HepG2 (cell line): ENCODE measurements around the gene UAP1L1. TPM values are rescaled to one million over a fixed set of nuclear protein-coding genes. Genes with fewer than 3 reads are reported as not detected.

Source experiments
- AKAP8 ChIP-seq: sonication (generic); formaldehyde crosslinking; IDR thresholded peaks from 2 replicates; pipeline ENCODE4 v1.5.1; 2020; ENCODE audit warnings: mild to moderate bottlenecking, missing genetic modification reagents
- CEBPG ChIP-seq: IDR thresholded peaks from 2 replicates; pipeline ENCODE4 v1.6.1; 2016
- ETV5 ChIP-seq: IDR thresholded peaks from 2 replicates; pipeline ENCODE4 v1.6.1; 2018; ENCODE audit warnings: missing biosample characterization, missing genetic modification reagents, inconsistent platforms, borderline replicate concordance
- NFKB2 ChIP-seq: sonication (generic); formaldehyde crosslinking; IDR thresholded peaks from 2 replicates; pipeline ENCODE4 v1.4.0; 2020; ENCODE audit warnings: missing genetic modification reagents, borderline replicate concordance
- NR2F6 ChIP-seq, 2 experiments: IDR thresholded peaks; 2 replicates each; pipeline ENCODE4 v1.6.1; 2016; ENCODE audit warnings: antibody characterized with exemption in 1 of 2, mild to moderate bottlenecking in 1 of 2
- PHF8 ChIP-seq: sonication (generic); formaldehyde crosslinking; IDR thresholded peaks from 2 replicates; pipeline ENCODE4 v1.5.0; 2020; ENCODE audit warnings: missing genetic modification reagents
- ZFP62 ChIP-seq: sonication (generic); formaldehyde crosslinking; IDR thresholded peaks from 2 replicates; pipeline ENCODE4 v1.4.0; 2020; ENCODE audit warnings: missing genetic modification reagents
- ZNF138 ChIP-seq: sonication (generic); formaldehyde crosslinking; IDR thresholded peaks from 2 replicates; pipeline ENCODE4 v1.5.0; 2020; ENCODE audit warnings: mild to moderate bottlenecking, low read depth, missing genetic modification reagents
- ZNF264 ChIP-seq: sonication (generic); formaldehyde crosslinking; IDR thresholded peaks from 2 replicates; pipeline ENCODE4 v1.4.0; 2020; ENCODE audit warnings: missing genetic modification reagents
- ZNF30 ChIP-seq: sonication (generic); formaldehyde crosslinking; IDR thresholded peaks from 2 replicates; pipeline ENCODE4 v1.5.0; 2020; ENCODE audit warnings: mild to moderate bottlenecking, missing genetic modification reagents
- ZNF331 ChIP-seq: sonication (generic); formaldehyde crosslinking; IDR thresholded peaks from 2 replicates; pipeline ENCODE4 v1.4.0; 2020; ENCODE audit warnings: missing genetic modification reagents
- ZNF567 ChIP-seq: sonication (generic); formaldehyde crosslinking; IDR thresholded peaks from 2 replicates; pipeline ENCODE4 v1.8.1; 2023; ENCODE audit warnings: mild to moderate bottlenecking, missing genetic modification reagents, borderline replicate concordance
- ZNF674 ChIP-seq: sonication (generic); formaldehyde crosslinking; IDR thresholded peaks from 2 replicates; pipeline ENCODE4 v1.5.0; 2020; ENCODE audit warnings: low read depth, mild to moderate bottlenecking, missing genetic modification reagents
- ZNF781 ChIP-seq: sonication (generic); formaldehyde crosslinking; IDR thresholded peaks from 2 replicates; pipeline ENCODE4 v1.5.1; 2020; ENCODE audit warnings: borderline replicate concordance, mild to moderate bottlenecking, missing genetic modification reagents; ENCODE audit errors: not compliant biosample characterization
- ZNF792 ChIP-seq: IDR thresholded peaks from 2 replicates; pipeline ENCODE4 v1.6.1; 2016
- ZNF841 ChIP-seq: sonication (generic); formaldehyde crosslinking; IDR thresholded peaks from 2 replicates; pipeline ENCODE4 v1.8.1; 2023; ENCODE audit warnings: missing genetic modification reagents, borderline replicate concordance
- polyA plus RNA-seq, 8 experiments: library from polyadenylated mRNA; depleted of rRNA in 3 of 8; stranded (reverse) in 7 of 8; unstranded in 1 of 8; fragments of >200 nt; fragmentation: Illumina TruSeq in 4 of 8; extraction: Trizol in 4 of 8; gene quantifications; 2 replicates each; pipeline versions ENCODE4 v1.2.1 to v1.2.3, GENCODE V29; 2011 to 2016; ENCODE audit warnings: low read depth in 4 of 8, missing spikeins in 1 of 8, mixed read lengths in 1 of 8; ENCODE audit not compliant: insufficient read depth in 1 of 8
- total RNA-seq, 5 experiments: library from RNA; depleted of rRNA; stranded (reverse); fragments of >200 nt; fragmentation: Illumina TruSeq; extraction: Trizol; gene quantifications; 2 replicates each; pipeline ENCODE4 v1.2.3, GENCODE V29; 2016; ENCODE audit warnings: low read depth in 1 of 5
- TF ChIP-seq, protein P1 (sequence below): sonication (generic); formaldehyde crosslinking; IDR thresholded peaks from 2 replicates; pipeline ENCODE4 v1.8.1; 2022; ENCODE audit warnings: mild to moderate bottlenecking, missing genetic modification reagents
- TF ChIP-seq, protein P2 (sequence below): sonication (generic); formaldehyde crosslinking; conservative IDR thresholded peaks from 2 replicates; pipeline ENCODE4 v1.8.0; 2022; ENCODE audit warnings: missing genetic modification reagents
- TF ChIP-seq, protein P3 (sequence below), 2 experiments: IDR thresholded peaks; 2 replicates each; pipeline ENCODE4 v1.6.1; 2011 to 2012; ENCODE audit warnings: low read length in 2 of 2, borderline replicate concordance in 1 of 2, low read depth in 1 of 2, mild to moderate bottlenecking in 1 of 2, moderate library complexity in 1 of 2

The UAP1L1 gene
- total and polyA plus RNA-seq, 2 of the 13 experiments (the other 11 are each of a cell fraction or from before 2014, with no cell fraction given), result 5.4 to 6.4 TPM

DNA sequence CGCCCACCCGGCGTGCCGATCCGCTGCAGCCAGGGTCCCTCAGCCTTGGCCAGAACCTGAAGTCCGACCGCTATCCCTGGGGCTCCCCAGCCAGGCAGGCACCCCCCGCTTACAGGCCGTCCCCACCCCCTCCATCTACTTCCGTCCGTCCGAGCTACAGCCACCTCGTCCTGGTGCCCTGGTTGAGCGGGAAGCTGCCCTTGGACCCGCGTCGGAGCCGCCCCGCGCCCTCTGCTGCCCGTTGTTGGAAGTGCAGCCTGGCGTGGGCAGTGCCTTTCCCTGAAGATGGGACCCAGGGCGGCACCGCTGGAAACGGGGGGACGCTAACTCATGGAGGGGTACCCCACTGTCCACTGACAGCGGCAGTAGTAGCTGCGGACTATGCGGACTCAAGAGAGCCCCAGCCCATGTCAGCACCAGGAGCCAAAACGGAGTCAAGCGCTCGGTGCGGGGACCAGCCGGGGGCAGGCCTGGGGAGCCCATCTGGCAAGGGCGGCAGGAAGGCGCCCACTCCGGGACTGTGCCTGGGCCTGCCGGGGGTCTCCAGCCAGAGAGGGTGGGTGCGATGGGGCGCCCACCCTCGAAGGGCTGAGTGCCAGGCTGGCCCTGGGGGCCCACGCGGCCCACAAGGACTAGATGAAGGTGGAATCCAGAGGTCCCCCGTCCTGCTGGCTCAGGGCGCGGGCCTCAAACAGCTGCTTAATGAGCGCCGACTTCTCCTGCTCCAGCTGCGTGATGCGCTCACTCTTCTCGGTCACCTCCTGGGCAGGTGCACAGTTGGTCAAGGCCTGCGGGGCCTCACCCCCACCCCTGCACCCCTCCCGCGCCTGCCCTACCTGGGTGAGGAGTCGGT, 13.1 kb upstream of the UAP1L1 start (continued):
- TF ChIP-seq ZNF138 (CRISPR knock-in tag) (no peak), NR2F6 (IDR thresholded peaks at IDR 0.05) (no peak), NR2F6 (CRISPR knock-in tag; IDR thresholded peaks at IDR 0.05) (0 out of 2 replicates have a peak, but pooled peaks have one; percentile 45), ZFP62 (CRISPR knock-in tag) (no peak), ZNF30 (CRISPR knock-in tag) (no peak), ZNF331 (peak; percentile 30; the same call in 1 of the 2 replicates), ZNF781 (CRISPR knock-in tag) (no peak), ZNF674 (CRISPR knock-in tag) (no peak), CEBPG (CRISPR knock-in tag) (no peak), ZNF567 (CRISPR knock-in tag) (no peak), ZNF792 (CRISPR knock-in tag) (peak; percentile 77; the same call in 1 of the 2 replicates), PHF8 (CRISPR knock-in tag) (peak; percentile 20; the same call in 1 of the 2 replicates), ZNF264 (CRISPR knock-in tag) (no peak), ETV5 (no peak), AKAP8 (CRISPR knock-in tag) (no peak), ZNF841 (CRISPR knock-in tag) (no peak), NFKB2 (CRISPR knock-in tag) (peak; percentile 32; the same call in 1 of the 2 replicates)
- TF ChIP-seq, protein P1, sequence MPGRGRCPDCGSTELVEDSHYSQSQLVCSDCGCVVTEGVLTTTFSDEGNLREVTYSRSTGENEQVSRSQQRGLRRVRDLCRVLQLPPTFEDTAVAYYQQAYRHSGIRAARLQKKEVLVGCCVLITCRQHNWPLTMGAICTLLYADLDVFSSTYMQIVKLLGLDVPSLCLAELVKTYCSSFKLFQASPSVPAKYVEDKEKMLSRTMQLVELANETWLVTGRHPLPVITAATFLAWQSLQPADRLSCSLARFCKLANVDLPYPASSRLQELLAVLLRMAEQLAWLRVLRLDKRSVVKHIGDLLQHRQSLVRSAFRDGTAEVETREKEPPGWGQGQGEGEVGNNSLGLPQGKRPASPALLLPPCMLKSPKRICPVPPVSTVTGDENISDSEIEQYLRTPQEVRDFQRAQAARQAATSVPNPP, result no peak
- TF ChIP-seq, protein P2, sequence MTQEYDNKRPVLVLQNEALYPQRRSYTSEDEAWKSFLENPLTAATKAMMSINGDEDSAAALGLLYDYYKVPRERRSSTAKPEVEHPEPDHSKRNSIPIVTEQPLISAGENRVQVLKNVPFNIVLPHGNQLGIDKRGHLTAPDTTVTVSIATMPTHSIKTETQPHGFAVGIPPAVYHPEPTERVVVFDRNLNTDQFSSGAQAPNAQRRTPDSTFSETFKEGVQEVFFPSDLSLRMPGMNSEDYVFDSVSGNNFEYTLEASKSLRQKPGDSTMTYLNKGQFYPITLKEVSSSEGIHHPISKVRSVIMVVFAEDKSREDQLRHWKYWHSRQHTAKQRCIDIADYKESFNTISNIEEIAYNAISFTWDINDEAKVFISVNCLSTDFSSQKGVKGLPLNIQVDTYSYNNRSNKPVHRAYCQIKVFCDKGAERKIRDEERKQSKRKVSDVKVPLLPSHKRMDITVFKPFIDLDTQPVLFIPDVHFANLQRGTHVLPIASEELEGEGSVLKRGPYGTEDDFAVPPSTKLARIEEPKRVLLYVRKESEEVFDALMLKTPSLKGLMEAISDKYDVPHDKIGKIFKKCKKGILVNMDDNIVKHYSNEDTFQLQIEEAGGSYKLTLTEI (CRISPR knock-in tag), result no peak
- TF ChIP-seq, protein P3, sequence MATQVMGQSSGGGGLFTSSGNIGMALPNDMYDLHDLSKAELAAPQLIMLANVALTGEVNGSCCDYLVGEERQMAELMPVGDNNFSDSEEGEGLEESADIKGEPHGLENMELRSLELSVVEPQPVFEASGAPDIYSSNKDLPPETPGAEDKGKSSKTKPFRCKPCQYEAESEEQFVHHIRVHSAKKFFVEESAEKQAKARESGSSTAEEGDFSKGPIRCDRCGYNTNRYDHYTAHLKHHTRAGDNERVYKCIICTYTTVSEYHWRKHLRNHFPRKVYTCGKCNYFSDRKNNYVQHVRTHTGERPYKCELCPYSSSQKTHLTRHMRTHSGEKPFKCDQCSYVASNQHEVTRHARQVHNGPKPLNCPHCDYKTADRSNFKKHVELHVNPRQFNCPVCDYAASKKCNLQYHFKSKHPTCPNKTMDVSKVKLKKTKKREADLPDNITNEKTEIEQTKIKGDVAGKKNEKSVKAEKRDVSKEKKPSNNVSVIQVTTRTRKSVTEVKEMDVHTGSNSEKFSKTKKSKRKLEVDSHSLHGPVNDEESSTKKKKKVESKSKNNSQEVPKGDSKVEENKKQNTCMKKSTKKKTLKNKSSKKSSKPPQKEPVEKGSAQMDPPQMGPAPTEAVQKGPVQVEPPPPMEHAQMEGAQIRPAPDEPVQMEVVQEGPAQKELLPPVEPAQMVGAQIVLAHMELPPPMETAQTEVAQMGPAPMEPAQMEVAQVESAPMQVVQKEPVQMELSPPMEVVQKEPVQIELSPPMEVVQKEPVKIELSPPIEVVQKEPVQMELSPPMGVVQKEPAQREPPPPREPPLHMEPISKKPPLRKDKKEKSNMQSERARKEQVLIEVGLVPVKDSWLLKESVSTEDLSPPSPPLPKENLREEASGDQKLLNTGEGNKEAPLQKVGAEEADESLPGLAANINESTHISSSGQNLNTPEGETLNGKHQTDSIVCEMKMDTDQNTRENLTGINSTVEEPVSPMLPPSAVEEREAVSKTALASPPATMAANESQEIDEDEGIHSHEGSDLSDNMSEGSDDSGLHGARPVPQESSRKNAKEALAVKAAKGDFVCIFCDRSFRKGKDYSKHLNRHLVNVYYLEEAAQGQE (IDR thresholded peaks at IDR 0.05; ENCODE audit: borderline replicate concordance in 1 of 2, low read depth in 1 of 2, low read length in 2 of 2), result peak in 1 of 2 experiments; percentile 46; a peak in 1 of 4 replicates
